Effector CD8-positive, alpha-beta T cell (primary cell): ENCODE data around the gene TELO2.

Source experiments
- DNase-seq: peaks from one replicate; lab custom pipeline; 2025; lab: John Stamatoyannopoulos, UW

TELO2 gene

DNA sequence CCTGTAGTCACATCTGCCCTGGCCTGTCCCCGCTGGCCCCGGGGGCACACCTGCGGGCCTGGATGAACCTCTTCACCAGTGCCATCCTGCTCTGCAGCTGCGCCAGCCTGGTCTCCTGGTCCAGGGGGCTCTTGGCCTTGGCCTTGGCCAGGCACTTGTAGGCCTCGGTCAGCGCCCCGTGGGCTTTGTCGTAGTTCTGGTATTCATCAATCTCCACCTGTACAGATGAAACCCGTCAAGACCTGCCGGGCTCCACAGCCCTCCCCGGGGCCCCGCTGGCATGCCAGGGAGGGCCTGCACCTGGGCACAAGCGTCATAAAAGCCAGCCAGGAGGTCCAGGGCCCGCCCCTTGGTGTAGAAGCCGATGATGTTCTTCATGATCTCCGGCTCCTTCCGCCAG, 26.7 kb downstream of the TELO2 start:
- DNase-seq, result no peak

DNA sequence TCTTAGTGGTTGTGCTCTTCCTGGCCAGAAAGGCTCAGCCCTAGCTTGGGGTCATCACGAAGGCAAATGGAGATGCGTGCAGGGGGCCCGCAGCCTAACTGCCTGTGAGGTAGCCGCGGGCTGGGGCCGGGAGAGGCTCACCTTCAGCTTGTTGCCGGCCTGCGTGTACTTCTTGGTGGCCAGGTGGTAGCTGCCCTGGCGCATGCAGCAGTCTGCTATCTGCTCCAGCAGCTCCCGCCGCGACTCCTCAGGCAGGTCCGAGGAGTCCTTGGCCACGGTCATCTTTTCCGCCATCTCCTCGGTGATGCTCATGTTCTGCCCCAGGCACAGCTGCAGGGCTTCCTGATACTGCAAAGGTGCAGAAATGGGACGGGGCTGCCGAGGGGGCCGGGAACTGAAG, 27.3 kb downstream of the TELO2 start:
- DNase-seq, result no peak

- DNase-seq, result no peak
These were observed 30.6 kb downstream of the TELO2 start for GRCh38 chr16:1523581-1524245.

DNA sequence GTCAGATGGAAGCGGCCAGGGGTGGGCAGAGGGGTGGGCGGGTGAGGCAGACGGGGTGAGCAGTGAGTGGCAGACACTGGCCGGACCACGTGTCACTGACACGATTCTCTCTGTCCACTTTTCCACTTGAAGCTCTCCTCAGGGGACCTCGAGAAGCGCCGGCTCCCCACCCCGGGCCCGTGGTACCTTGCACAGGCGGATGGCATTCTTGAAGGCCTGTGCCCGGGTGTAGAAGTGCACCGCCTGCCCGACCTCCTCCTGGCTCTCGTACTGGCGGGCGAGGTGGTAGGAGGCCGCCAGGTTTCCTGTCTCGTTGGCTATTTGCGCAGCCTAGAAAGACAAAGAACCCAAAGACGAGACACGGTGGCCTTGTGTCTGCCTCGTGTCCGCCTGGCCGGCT, 31.2 kb downstream of the TELO2 start:
- DNase-seq, result no peak

DNA sequence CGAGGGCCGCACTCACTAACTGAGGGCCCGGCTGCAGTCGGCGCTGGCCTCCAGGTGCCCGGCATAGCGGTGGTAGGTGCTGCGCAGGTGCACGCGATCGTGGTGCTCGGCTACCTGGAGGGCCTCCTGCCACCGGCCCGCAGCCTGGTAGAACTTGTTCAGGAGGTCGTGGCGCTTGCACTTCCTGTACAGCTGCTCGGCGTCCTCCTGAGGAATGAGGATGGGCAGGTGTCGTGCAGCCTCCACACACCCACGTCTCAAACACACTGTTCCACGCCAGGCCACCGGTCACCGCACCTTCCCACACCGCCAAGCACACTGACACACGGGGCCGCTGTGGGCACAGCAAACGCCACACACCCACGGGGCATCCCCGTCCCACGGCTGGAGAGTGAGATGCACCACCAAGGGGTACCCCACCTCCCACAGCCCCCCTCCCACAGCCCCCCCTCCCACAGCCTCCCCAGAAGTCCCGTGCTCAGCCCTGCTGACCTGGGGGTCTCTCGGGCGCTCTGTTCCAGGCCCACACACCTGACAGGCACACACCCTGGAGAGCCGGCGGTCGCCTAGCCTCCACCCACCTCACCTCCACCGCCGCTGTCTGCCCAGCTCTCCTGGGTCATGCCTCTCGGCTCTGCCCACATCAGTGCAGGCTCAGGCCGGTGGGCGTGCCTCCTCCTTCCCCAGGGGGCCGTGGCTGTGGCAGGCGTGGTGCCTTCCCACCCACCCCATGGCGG, 32.9 kb downstream of the TELO2 start:
- DNase-seq, result no peak

DNA sequence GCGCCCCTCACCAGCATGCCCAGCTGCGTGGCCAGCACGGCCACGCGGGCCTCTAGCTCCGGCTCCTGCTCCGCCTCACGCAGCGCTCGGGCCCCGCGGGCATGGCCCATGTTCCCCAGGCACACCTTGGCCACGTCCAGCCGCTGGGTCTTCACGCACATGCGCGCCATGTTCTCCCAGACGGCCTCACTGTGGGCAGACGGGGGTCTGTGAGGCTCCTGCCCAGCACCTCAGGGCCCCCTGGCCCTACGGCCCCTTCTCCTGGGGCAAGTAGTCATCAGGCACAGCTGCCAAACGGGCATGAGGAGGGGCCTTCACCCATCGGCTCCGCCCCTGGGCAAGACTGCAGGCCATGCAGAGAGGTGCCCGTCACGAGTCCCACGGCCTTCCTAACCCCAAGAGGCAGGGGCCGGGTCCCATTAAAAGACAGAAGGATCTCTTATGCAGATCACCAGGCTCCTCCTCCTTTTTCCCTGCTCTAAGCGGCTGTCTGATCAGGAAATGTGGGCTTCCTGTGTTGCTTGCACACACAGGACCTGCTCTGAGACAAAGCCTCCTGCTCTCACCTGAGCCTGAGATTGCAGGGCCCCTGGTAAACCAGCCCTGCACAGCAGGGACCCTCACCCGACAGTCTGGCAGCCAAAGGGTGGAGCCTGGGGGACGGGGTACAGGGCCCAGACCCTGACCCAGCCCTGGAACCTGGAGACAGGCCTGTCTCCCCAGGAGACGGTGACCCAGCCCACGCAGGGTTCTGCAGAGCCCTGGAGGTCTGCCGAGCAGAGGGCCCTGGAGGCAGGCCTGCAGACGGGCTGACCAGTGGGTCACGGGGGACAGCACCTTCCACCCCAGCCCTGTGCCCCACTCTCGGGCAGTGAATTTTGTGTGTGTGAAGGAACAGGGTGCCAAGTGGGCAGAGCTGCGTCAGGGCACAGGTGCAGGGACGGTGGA, 33.7 kb downstream of the TELO2 start:
- DNase-seq, result peak; percentile 21

- no peak for DNase-seq
These were observed 35.0 kb downstream of the TELO2 start for GRCh38 chr16:1527836-1528811.

DNA sequence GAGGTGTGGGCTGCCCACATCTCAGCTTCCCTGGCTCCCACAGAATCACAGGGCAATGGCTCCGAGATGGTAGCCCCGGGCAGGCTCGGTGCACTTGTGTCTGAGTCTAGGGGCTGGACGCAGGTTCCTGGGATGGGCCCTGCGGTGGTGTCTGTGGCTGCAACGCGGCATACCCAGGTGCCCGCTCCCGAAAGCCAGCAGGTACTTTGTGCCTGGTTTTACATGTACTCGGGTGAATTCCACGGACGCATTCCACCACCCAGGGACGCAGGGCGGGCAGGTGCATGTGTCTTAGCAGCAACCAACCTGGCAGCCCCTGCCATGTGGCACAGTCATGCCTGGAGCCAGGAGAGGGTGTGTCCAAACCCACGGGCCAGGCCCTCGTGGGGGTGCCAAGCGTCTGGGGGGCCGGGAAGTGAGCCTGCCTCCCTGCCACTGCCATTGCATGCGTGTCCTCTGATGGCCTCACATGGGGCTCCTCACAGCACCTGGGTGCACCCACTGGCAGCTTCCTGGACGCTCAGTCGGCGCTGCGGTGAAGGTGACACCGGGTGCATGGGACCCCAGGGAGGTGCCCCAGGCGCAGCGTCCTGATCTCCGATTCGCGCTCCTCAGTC, 35.9 kb downstream of the TELO2 start:
- DNase-seq, result no peak

DNA sequence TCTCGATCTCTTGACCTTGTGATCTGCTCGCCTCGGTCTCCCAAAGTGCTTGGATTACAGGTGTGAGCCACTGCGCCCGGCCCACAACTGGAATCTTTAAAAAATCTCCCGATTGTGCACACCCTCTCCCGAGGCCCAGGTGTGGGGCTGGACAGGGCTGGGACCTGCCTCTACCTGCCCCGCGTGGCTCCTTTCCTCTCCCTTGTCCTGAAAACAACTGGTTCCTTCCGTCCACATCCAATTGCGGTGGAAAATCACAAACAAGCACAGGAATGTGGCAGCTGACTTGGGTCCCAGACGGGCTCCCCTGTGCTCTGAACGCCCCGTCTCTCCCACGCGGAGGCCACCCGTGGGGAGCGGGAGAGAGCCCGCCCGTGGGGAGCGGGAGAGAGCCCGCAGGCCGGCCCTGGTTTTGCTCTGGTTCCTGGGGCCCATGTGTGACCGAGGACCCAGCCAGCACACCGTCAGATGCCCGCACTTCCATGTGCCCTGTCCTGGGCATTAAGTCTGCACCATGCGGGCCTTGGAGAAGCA, 37.3 kb downstream of the TELO2 start:
- no peak for DNase-seq

GRCh38 chr16:1530883-1531637, 37.9 kb downstream of the TELO2 start:
- no peak for DNase-seq

- no peak for DNase-seq
These were observed 38.4 kb downstream of the TELO2 start for GRCh38 chr16:1531638-1531910.

DNA sequence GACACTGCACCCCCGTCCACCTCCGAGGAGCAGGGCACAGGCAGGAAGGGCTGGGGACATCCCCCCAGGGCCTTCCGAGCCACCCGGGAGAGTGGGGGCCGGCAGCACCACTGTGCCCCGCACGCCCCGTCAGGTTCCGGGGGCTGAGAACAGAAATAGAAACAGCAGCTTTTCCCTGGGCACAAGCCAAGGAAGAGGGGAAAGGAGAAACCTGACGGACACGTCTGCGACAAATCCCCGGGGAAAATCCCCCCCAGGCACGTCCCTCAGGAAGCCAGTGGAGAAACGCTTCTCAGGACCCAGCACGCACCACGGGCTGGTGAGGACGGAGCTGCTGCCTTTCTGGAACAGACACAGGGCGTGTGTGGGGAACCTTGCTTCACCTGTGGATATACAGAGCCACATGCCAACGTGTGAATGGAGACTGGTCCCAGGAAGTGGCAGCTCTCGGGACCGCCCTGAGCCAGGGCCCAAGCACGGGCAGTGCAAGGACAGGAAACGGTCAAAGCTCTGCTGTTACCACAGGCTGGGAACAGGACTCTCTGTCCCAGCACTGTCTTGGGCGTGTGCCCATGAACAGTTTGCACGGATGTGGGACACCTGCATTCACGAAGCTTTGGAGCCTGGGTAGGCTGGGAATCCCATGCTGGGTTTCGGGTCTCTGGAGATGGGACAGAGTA, 39.1 kb downstream of the TELO2 start:
- no peak for DNase-seq

DNA sequence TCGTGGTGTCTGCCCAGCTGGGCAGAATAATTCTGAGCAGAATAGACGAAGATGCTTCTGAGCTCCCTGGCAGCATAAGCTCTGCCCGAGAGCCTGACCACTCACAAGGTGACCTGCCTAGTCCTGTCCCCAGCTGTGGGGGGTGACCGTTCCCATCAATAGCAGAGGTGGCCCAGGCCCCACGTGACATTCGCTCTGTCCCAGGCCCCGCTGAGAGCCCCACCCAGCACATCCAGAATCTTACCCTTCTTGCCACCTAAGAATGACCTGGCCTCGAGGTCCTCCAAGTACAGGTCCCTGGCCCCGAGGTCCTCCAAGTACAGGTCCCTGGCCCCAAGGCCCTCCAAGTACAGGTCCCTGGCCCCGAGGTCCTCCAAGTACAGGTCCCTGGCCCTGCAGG, 39.6 kb downstream of the TELO2 start:
- DNase-seq, result no peak

GRCh38 chr16:1533443-1533951, 40.3 kb downstream of the TELO2 start, which contains the start of gene TMEM204:
TMEM204 (plus strand) TSS chr16:1533666; CDS start chr16:1534276, 610 bp downstream.
- no peak for DNase-seq

DNA sequence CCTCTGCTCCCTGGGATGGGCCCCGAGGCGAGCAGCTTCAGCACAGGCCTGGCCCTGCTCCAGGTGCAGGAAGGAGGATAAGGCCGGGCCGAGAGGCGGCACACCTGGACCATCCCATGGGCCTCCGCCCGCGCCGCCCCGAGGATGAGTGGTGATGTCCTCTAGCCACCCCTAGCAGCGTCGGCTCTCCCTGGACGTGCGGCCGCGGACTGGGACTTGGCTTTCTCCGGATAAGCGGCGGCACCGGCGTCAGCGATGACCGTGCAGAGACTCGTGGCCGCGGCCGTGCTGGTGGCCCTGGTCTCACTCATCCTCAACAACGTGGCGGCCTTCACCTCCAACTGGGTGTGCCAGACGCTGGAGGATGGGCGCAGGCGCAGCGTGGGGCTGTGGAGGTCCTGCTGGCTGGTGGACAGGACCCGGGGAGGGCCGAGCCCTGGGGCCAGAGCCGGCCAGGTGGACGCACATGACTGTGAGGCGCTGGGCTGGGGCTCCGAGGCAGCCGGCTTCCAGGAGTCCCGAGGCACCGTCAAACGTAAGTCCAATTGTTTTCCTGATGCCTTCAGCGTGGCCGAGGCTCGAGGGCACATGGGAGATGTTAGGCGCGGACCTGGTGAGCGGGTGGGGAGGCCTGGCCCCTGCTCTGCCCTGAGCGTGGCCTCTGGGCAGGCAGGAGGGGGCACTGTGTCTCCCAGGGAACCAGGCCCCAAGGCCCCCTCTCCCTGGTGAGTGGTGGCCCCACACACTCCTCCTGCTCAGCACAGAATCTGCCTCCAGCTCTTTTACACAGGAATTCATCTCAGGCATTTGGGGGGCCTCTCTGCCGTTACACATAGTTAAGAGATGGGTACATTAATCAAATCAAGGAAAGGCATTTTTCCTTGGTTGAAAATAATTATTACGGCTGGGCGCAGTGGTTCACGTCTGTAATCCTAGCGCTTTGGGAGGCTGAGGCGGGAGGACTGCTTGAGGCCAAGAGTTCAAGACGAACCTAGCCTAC, 41.2 kb downstream of the TELO2 start:
- DNase-seq, result no peak

DNA sequence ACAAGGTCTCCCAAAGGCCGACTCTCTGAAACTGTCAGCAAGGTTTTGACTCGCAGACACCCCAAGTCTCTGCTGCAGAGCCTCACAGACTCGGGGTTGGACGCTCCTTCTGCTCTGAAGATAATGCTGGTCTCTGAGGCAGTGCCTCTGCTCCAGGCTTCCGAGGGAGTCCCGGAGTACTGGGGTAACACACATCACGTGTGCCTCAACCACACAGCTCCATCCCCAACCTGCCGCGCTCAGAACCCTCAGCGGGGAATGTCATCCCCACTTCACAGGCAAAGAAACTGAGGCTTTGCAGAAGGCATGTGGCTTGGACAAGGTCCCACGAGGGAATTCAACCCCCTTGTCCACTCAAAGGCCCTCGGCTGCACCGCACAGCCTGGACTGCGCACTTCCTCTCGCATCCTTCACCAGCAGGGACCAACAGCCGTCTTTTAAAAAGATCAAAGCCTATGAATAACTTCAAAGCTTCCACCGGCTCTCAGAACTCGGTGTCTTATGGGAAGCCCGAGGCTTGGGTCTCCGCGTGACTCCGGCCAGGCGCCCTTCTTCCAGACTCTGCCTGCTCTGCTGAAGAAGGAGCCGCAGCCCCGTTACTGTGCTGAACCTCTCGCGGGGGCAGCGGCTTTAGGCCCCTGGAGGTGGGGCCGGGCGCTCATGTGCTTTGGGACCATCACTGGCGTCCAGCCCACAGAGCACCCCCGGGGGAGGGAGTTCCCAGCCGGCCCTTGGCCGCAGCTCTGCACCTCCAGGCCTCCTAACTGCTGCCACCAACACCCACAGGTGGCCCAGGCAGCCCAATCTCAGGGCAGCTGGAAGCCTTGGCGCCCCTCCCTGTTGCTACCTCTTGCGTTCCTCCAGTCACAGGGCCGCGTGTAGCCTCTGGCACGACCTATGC, 42.5 kb downstream of the TELO2 start:
- no peak for DNase-seq

DNA sequence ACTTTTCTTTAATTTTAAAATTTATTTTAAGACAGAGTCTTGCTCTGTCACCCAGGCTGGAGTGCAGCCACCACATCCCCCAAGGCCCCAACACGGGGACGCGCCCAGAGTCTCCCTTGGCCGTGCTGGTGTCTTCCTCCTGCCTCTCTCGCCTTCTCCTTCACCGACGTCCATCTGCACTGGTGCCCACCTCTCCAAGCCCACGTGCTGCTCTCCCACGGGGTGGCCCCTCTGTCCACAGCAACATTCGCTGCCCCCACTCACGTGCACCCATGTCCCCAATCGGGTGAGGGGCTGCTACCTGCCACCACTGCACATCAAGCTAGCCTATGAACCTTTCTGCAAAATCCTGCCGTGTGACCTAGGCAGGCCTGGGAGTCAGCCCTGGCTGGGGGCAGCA, 43.4 kb downstream of the TELO2 start:
- DNase-seq, result no peak
